K562 (cell line): ENCODE results near the gene GYG1. TPM values are rescaled to one million over a fixed set of nuclear protein-coding genes. Genes with fewer than 3 reads are reported as not detected.

Source experiments
- BCL6 ChIP-seq: fragments of 250-450 bp; sonication (Bioruptor Pico); IDR thresholded peaks from 2 replicates; pipeline ENCODE4 v1.4.0; 2020
- CBFA2T2 ChIP-seq: fragments of 450-650 bp; conservative IDR thresholded peaks from 2 replicates; pipeline ENCODE4 v1.6.1; 2017; ENCODE audit warnings: mild to moderate bottlenecking
- CBFA2T3 ChIP-seq: fragments of 450-650 bp; IDR thresholded peaks from 2 replicates; pipeline ENCODE4 v1.6.1; 2017
- DACH1 ChIP-seq: fragments of 450-650 bp; IDR thresholded peaks from 2 replicates; pipeline ENCODE4 v1.6.1; 2018; ENCODE audit not compliant: partially characterized antibody
- DNMT1 ChIP-seq: fragments of 450-650 bp; IDR thresholded peaks from 2 replicates; pipeline ENCODE4 v1.6.1; 2016; ENCODE audit warnings: antibody characterized with exemption, mild to moderate bottlenecking
- FOSL1 ChIP-seq: fragments of 200-800 bp; sonication (Bioruptor generic); conservative IDR thresholded peaks from 2 replicates; pipeline ENCODE4 v1.6.1; 2016; ENCODE audit warnings: missing genetic modification characterization, missing compliant biosample characterization
- GATAD2B ChIP-seq: fragments of 450-650 bp; IDR thresholded peaks from 2 replicates; pipeline ENCODE4 v1.6.1; 2017; ENCODE audit warnings: mild to moderate bottlenecking, borderline replicate concordance
- HIVEP1 ChIP-seq: fragments of 250-450 bp; sonication (Bioruptor Pico); IDR thresholded peaks from 2 replicates; pipeline ENCODE4 v1.4.0; 2020; ENCODE audit warnings: mild to moderate bottlenecking
- MIER1 ChIP-seq: fragments of 450-650 bp; IDR thresholded peaks from 2 replicates; pipeline ENCODE4 v1.6.1; 2016; ENCODE audit warnings: antibody characterized with exemption, mild to moderate bottlenecking, low read depth
- NR2C2 ChIP-seq, 2 experiments: fragments of 200-800 bp in 1 of 2; sonication (Bioruptor generic) in 1 of 2; sonication (generic) in 1 of 2; formaldehyde crosslinking in 1 of 2; IDR thresholded peaks; 2 replicates each; pipeline versions ENCODE4 v1.6.1 to v1.8.0; 2016 to 2022; ENCODE audit warnings: mild to moderate bottlenecking in 1 of 2, missing compliant biosample characterization in 1 of 2, missing genetic modification characterization in 1 of 2, missing genetic modification reagents in 1 of 2
- RAD51 ChIP-seq: fragments of 450-650 bp; IDR thresholded peaks from 2 replicates; pipeline ENCODE4 v1.7.1; 2016; ENCODE audit warnings: low read depth, mild to moderate bottlenecking, borderline replicate concordance
- SMC3 ChIP-seq: conservative IDR thresholded peaks from 2 replicates; pipeline ENCODE4 v1.6.1; 2011; ENCODE audit warnings: low read depth, low read length, improper control_type of control experiment; ENCODE audit not compliant: insufficient read depth
- SP1 ChIP-seq: sonication (generic); formaldehyde crosslinking; IDR thresholded peaks from 2 replicates; pipeline ENCODE4 v1.8.1; 2022; ENCODE audit warnings: mild to moderate bottlenecking, missing genetic modification reagents
- ZC3H4 ChIP-seq: sonication (generic); formaldehyde crosslinking; IDR thresholded peaks from 2 replicates; pipeline ENCODE4 v1.9.0; 2021; ENCODE audit warnings: missing genetic modification reagents, borderline replicate concordance
- ZKSCAN3 ChIP-seq: fragments of 250-450 bp; sonication (Bioruptor Pico); IDR thresholded peaks from 2 replicates; pipeline ENCODE4 v1.4.0; 2020
- ZZZ3 ChIP-seq: fragments of 450-650 bp; IDR thresholded peaks from 2 replicates; pipeline ENCODE4 v1.6.1; 2016; ENCODE audit warnings: antibody characterized with exemption, mild to moderate bottlenecking, moderate library complexity
- polyA plus RNA-seq, 8 experiments: library from polyadenylated mRNA; depleted of rRNA in 4 of 8; stranded (reverse) in 5 of 8; unstranded in 3 of 8; fragments of >200 nt; fragmentation: Nextera tagmentation in 2 of 8; fragmentation: Illumina TruSeq in 1 of 8; extraction: Ambion mirVana in 2 of 8; extraction: Trizol in 1 of 8; gene quantifications; 2 replicates each; pipeline versions ENCODE4 v1.2.1 to v1.2.3, GENCODE V29; 2011 to 2014; ENCODE audit warnings: inconsistent platforms in 1 of 8, missing spikeins in 1 of 8
- total RNA-seq, 7 experiments: library from RNA; depleted of rRNA in 6 of 7; stranded (reverse); fragments of >200 nt in 6 of 7; fragmentation: Illumina TruSeq in 2 of 7; extraction: Trizol in 2 of 7; gene quantifications; 2 replicates each; pipeline versions ENCODE4 v1.2.1 to v1.2.3, GENCODE V29; 2011 to 2021; ENCODE audit warnings: low replicate concordance in 1 of 7
- TF ChIP-seq, protein P1 (sequence below): fragments of 200-800 bp; sonication (Bioruptor generic); IDR thresholded peaks from 2 replicates; pipeline ENCODE4 v1.6.1; 2016; ENCODE audit warnings: missing genetic modification characterization, missing compliant biosample characterization
- TF ChIP-seq, protein P2 (sequence below): fragments of 450-650 bp; formaldehyde crosslinking; IDR thresholded peaks from 2 replicates; pipeline ENCODE4 v1.4.0; 2020; ENCODE audit warnings: mild to moderate bottlenecking, moderate library complexity
- TF ChIP-seq, protein P3 (sequence below): fragments of 250-450 bp; sonication (Bioruptor Pico); IDR thresholded peaks from 2 replicates; pipeline ENCODE4 v1.5.0; 2021
- TF ChIP-seq, protein P4 (sequence below): sonication (generic); formaldehyde crosslinking; IDR thresholded peaks from 2 replicates; pipeline ENCODE4 v1.8.1; 2023; ENCODE audit warnings: mild to moderate bottlenecking, missing genetic modification reagents

GYG1 gene
- total and polyA plus RNA-seq, 9 of the 15 experiments (the other 6 are each of a cell fraction or from before 2014, with no cell fraction given), result 14.6 to 38.4 (median 24.6) TPM

DNA sequence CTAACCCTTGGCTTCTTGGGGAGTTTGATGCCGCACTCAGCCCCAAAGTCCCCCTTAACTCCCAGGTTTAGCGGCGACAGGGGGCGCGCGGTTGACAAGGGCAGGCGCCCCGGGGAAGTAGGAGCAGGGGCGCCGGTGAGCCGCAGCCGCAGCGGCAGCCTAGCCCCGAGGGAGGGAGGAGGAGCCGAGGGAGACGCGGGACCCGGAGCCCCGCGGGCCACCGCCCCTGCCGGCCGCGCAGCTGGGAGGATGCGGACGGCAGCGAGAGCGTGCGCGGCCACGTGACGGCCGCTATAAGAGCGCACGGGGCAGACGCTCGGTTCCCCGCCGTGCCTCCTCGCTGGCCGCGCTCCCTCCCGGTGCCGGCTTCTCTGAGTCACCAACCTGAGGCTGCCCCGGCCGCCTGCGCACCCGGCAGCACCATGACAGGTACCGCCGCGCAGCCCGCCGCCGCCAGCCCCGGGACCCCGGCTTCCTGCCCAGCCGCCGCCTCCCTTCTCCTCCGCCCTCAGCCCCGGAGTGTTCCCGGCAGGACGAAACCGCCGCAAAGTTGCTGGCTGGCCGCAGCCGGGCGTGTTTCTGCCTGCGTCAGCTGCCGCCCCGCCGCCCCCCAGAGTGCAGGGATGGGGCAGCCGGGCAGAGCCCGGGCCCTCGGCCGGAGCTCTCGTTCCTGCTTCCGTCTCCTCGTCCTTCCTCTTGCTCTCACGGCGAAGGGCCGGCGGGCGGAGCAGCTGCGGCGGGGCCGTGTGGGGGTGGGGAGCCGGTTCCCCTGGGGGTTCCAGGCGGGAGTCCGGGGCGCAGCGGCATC lies at the start of gene GYG1 (continued):
- TF ChIP-seq, protein P1, sequence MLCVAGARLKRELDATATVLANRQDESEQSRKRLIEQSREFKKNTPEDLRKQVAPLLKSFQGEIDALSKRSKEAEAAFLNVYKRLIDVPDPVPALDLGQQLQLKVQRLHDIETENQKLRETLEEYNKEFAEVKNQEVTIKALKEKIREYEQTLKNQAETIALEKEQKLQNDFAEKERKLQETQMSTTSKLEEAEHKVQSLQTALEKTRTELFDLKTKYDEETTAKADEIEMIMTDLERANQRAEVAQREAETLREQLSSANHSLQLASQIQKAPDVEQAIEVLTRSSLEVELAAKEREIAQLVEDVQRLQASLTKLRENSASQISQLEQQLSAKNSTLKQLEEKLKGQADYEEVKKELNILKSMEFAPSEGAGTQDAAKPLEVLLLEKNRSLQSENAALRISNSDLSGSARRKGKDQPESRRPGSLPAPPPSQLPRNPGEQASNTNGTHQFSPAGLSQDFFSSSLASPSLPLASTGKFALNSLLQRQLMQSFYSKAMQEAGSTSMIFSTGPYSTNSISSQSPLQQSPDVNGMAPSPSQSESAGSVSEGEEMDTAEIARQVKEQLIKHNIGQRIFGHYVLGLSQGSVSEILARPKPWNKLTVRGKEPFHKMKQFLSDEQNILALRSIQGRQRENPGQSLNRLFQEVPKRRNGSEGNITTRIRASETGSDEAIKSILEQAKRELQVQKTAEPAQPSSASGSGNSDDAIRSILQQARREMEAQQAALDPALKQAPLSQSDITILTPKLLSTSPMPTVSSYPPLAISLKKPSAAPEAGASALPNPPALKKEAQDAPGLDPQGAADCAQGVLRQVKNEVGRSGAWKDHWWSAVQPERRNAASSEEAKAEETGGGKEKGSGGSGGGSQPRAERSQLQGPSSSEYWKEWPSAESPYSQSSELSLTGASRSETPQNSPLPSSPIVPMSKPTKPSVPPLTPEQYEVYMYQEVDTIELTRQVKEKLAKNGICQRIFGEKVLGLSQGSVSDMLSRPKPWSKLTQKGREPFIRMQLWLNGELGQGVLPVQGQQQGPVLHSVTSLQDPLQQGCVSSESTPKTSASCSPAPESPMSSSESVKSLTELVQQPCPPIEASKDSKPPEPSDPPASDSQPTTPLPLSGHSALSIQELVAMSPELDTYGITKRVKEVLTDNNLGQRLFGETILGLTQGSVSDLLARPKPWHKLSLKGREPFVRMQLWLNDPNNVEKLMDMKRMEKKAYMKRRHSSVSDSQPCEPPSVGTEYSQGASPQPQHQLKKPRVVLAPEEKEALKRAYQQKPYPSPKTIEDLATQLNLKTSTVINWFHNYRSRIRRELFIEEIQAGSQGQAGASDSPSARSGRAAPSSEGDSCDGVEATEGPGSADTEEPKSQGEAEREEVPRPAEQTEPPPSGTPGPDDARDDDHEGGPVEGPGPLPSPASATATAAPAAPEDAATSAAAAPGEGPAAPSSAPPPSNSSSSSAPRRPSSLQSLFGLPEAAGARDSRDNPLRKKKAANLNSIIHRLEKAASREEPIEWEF (CRISPR knock-in tag), result no peak
- peak; percentile 85 for TF ChIP-seq FOSL1
- TF ChIP-seq DACH1, result no peak
- no peak for TF ChIP-seq ZKSCAN3 (CRISPR knock-in tag)
- no peak for TF ChIP-seq SP1
- no peak for TF ChIP-seq DNMT1
- TF ChIP-seq CBFA2T2, result peak; percentile 15; the same call in 1 of the 2 replicates
- no peak for TF ChIP-seq NR2C2 (CRISPR knock-in tag; IDR thresholded peaks at IDR 0.05)
- TF ChIP-seq NR2C2 (tag; IDR thresholded peaks at IDR 0.05), result no peak; the same call in 1 of the 2 replicates
- no peak for TF ChIP-seq ZC3H4 (CRISPR knock-in tag)
- TF ChIP-seq, protein P2, sequence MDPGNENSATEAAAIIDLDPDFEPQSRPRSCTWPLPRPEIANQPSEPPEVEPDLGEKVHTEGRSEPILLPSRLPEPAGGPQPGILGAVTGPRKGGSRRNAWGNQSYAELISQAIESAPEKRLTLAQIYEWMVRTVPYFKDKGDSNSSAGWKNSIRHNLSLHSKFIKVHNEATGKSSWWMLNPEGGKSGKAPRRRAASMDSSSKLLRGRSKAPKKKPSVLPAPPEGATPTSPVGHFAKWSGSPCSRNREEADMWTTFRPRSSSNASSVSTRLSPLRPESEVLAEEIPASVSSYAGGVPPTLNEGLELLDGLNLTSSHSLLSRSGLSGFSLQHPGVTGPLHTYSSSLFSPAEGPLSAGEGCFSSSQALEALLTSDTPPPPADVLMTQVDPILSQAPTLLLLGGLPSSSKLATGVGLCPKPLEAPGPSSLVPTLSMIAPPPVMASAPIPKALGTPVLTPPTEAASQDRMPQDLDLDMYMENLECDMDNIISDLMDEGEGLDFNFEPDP (CRISPR knock-in tag), result no peak
- no peak for TF ChIP-seq MIER1
- TF ChIP-seq GATAD2B, result 0 out of 2 replicates have a peak, but pooled peaks have one; percentile 16
- TF ChIP-seq, protein P3, sequence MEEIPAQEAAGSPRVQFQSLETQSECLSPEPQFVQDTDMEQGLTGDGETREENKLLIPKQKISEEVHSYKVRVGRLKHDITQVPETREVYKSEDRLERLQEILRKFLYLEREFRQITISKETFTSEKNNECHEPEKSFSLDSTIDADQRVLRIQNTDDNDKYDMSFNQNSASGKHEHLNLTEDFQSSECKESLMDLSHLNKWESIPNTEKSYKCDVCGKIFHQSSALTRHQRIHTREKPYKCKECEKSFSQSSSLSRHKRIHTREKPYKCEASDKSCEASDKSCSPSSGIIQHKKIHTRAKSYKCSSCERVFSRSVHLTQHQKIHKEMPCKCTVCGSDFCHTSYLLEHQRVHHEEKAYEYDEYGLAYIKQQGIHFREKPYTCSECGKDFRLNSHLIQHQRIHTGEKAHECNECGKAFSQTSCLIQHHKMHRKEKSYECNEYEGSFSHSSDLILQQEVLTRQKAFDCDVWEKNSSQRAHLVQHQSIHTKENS (CRISPR knock-in tag), result no peak
- TF ChIP-seq ZZZ3, result no peak
- no peak for TF ChIP-seq SMC3
- TF ChIP-seq CBFA2T3, result no peak
- TF ChIP-seq HIVEP1 (CRISPR knock-in tag), result no peak
- TF ChIP-seq RAD51, result peak; percentile 67; the same call in 1 of the 2 replicates
- no peak for TF ChIP-seq BCL6
- TF ChIP-seq, protein P4, sequence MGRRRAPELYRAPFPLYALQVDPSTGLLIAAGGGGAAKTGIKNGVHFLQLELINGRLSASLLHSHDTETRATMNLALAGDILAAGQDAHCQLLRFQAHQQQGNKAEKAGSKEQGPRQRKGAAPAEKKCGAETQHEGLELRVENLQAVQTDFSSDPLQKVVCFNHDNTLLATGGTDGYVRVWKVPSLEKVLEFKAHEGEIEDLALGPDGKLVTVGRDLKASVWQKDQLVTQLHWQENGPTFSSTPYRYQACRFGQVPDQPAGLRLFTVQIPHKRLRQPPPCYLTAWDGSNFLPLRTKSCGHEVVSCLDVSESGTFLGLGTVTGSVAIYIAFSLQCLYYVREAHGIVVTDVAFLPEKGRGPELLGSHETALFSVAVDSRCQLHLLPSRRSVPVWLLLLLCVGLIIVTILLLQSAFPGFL (CRISPR knock-in tag), result no peak
